ENCODE results near the gene ZNF362.
"Not testable (repeated sequence)": the region's sequence is repeated elsewhere in the genome, so short reads cannot be mapped to it uniquely, and the experiment has no call there.

ZNF362 gene, protein sequence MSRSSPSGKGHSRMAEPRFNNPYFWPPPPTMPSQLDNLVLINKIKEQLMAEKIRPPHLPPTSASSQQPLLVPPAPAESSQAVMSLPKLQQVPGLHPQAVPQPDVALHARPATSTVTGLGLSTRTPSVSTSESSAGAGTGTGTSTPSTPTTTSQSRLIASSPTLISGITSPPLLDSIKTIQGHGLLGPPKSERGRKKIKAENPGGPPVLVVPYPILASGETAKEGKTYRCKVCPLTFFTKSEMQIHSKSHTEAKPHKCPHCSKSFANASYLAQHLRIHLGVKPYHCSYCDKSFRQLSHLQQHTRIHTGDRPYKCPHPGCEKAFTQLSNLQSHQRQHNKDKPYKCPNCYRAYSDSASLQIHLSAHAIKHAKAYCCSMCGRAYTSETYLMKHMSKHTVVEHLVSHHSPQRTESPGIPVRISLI

DNA sequence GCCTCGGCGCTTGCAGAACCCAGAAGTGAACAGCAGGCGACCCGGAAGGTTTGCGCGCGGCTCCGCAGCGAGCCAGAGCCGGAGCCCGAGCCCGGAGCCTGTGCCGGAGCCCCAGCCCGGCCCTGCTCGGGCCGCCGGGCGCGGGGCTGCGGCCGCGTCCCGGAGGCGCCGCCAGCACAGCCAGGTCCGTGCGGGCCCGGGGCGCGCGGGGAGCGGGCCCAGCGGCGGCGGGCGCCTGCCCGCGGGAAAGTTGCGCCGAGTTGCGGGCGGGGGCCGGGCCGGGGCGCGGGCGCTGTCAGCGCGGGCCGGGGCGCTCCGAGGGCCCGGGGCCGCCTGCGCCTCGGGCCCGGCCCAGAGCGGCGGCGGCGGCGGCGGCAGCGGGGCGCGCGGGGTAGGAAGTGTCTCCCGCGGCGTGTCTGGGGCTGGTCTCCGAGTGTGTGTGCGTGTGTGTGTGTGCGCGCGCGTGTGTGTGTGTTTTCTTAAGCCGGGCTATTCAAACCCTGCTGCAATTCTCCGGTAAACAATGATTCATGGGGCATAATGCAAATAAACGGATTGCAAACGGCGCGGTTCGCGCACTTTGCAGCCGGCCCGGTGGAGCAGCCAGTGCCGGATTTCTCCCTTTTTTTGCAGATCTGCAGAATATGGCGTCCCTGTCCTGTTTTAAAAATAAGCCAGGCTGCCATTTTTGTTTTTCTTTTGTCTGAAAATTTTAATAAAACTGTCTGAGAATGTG is at the start of gene ZNF362:
Gene ZNF362, plus strand, starts transcription at position 22 of the 736 bp plus-strand sequence. CDS start 14,083 bp downstream, outside the sequence.
- peak; percentile 47 to 75 for DNase-seq

DNA sequence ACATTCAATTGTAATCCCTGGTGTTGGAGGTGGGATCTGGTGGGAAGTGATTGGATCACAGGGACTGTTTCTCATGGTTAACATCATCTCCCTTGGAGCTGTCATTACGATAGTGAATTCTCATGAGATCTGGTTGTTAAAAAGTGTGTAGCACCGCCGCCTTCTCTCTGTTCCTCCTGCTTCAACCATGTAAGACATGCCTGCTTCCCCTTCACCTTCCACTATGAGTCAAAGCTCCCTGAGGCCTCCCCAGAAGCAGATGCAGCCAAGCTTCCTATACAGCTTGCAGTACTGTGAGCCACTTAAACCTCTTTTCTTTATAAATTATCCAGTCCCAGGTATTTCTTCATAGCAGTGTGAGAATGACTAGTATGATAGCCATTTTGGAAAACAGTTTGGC is 44.3 kb upstream of the ZNF362 start:
- DNase-seq, result no peak

DNA sequence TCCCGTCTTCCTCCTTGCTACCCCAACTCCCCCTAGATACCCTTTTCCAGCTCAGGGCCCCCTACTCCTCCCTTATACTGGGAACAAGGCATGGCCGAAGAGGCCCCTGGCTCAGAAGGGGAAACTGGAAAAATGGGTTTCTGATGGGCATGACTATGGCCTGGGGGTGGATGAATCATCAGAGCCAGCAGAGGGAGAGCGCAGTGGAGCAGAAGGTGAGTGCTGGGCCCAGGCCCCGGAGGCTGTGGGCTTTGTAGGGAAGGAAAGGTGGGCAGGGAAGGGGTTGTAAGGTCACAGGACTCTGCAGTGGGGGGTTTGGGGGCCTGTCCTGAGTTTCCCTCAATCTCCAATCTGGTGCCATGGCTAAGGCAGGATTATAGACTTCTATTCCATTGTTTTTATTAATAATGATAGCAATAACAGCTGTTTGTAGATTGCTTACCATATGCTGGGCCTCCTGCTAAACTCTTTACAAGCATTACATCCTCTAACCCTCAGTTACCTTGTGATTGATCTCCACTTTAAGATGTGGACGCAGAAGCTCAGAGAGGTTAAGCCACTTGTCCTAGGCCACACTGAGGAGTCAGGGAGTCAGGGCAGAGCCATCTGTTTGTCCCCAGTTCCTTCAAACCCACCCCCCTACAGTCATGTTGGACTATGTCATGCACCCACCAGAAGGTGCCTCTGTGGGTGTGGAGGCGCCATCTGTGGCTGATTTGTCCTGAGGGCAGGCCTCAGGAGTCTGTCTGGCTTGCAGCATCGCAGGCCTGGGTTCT is 36.2 kb upstream of the ZNF362 start:
- DNase-seq, result no peak

DNA sequence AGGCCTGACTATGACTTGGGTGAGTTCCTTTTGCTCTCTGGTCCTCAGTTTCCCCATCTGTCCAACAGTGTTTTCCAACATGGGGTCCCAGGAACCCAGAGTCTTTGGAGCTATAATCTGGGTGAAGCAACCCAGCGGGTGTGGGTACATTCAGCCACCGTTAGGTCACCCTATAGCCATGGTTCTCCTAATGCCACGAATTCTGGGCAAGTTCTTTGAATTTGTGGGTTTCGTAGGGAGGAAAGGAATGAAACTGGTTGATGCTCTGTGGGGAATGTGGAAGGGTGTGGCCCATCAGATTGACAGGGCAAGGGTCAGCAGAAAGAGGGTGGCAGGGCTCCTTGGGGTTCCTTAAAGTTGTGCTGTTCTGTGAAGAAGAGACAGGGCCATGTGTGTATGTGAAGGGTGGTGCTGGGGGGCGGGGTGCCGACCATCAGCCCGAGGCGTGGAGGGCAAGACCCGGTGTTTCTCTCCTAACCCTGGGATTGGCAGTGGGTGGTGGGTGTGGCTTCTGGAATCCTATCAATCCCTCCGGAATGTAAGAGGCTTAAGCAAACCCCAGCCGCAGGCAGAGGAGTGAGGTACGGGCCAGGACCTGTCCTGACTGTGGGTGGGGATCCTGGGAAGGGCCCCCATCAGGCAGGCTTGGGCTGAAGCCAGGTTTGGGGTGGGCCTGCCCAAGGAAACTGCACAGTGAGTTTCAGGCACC is 35.5 kb upstream of the ZNF362 start:
- DNase-seq, result no peak

DNA sequence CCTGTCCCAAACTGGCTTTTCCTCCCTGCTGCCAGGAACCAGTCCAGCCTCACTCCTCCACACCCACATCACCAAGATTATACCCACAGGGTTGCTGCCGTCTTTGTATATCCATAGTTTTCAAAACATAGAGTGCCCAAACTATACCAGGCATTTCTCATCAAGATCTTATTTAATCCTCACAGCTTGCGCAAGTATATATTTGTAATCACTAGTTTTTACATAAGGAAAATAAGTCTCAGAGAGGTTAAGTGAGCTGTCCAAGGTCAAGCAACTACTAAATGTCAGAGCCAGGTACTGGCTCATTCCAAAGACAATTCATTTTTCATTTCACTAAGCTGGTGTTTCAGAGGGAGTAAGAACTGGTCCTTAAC is 34.9 kb upstream of the ZNF362 start:
- DNase-seq, result no peak

DNA sequence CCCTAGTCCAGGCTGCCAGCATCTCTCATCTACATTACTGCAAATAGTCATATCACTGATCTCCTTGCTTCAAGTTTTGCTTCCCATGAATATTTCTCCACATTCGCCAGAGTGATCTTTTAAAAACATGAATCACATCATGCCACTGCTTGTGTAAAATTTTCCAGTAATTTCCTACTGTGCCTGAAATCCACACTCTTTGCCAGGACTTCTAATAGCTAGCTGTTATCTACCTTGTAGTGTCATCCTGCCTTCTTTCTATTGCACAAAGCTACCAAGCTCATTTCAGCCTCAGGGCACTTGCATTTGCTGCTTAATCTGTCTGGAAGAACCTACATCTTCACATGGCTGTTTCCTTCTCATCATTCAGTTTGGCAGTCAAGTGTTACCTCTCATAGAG is 33.9 kb upstream of the ZNF362 start:
- DNase-seq, result no peak

DNA sequence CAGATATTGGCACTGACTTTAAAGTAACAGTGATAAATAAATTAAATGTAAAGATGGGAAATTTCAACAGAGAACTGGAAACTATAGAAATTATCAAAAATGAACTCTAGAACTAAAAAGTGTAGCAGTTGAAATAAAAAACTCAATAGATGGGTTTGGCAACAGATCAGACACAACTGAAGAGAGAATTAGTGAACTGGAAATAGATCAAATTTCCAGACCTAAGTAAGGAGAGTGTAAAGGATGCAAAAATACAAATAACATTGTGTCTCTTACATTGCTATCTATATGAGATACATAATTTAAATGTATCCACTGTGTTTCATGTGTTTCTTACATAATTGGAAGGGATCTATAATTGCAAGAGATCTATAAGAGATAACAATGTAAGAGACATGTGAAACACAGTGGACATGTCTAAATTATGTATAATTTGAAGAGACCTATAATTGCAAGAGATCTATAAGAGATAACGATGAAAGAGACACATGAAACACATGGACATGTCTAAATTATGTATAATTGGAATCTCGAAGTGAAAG is 32.1 kb upstream of the ZNF362 start:
- DNase-seq, result no peak

DNA sequence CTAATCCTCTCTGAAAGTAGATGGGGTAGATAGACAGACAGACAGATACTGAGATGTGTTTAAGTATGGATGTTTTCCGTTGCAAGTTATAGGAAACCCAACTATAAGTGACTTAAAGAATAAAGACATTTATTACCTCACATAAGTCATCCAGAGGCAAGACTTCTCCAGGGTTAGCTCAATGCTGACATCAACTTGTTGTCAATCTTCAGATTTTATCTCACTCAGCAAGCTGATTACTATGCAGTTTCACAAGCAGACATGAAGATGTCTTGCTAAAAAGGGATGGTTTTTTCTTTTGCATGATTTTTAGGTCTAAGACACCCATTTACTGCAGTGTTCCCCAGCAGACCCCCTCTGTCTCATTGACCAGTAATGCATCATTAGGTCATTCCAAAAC is 30.7 kb upstream of the ZNF362 start:
- no peak for DNase-seq

DNA sequence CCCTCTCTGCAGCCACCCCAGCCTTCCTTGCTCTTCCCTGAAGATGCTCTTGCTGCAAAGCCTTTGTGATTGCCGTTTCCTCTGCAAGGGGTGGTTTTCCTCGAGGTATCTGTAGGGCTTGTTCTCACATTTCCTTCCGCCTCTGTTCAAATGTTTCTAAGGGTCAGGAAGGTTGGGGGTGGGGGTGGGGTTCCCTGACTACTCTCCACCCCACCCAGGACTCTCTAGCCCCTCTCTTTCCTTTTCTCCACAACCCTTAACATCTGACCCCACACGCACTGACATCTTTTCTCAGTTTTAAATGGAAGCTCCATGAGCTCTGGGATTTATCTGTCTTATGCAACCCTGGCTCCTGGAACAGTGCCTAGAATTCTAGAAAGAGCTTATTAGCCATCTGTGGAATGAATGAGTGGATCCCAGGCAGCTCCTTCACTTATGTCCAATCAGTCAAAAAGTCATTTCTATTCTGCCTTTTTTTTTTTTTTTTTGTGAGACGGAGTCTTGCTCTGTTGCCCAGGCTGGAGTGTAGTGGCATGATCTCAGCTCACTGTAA is 27.3 kb upstream of the ZNF362 start:
- no peak for DNase-seq

DNA sequence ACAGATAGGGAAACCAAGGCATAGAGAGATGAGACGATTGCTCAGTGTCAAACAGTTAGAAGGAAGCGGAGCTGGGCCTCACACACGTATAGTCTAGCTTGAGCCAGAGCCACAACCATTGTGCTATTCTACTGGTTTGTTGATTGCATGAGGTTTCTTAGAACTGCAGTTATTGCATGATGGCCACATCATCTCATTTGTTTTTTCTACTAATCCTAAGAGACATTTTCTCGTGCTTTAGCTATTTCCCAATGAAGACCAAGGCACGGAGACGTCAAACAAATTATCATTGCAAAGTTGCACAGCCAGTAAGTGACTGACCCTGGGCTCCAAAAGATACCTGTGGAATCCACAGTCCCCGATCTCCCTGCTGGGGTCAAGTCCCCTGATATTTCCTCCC is 25.1 kb upstream of the ZNF362 start:
- no peak for DNase-seq

DNA sequence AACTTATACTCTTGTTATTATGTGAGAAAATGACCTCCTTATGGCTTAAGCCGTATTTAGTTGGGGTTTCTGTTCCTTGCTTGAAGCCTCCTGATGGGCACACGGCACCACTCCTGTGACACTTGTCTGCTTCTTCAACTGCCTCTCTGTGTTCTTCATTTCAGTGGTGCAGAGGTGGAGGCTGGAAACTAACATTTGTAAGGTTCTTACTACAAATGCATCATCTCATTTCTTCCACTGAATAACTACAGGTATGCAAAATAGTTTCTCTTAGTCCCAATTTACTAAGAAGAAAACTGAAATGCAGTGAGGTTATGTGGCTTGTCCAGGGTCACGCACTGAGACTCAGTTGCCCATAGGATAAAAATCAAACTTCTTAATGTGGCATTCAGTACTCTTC is 23.6 kb upstream of the ZNF362 start:
- no peak for DNase-seq

DNA sequence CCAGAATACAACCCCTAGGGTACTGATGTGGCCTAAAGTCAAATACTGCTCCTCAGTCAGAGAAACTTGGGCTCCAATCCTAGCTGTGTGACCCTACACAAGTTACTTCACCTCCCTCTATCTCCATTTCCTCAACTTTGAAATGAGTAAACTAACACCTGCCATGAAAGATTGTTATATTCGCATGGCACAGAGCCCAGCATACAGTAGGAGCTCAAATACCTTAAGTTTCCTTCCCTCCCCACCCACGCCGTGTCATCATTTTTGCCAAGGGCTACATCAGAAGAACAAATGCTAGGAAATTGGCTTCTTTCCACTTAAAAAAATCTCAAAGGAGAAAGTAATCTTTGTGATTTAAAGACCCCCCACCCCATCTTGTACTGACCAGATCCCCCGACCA is 22.2 kb upstream of the ZNF362 start:
- DNase-seq, result no peak

DNA sequence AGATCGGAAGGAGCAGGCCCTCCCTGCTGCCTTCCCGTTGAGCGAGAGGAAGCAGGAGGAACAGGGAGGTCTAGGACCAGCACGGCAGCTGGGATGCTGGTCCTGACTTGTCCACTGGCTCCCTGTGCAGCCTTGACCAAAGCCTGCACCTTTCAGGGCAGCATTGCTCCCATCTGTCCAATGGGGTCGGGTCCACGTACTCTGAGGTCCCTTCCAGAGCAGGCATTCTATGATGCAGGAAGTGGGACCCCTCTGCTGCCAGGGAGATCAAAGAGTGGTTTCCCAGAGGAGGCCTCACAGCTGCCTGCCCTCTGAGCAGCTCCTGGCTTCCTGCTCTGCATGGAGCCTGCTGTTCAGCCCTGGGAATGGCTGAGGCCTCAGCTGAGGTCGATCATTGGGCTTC is 21.7 kb upstream of the ZNF362 start:
- no peak for DNase-seq

DNA sequence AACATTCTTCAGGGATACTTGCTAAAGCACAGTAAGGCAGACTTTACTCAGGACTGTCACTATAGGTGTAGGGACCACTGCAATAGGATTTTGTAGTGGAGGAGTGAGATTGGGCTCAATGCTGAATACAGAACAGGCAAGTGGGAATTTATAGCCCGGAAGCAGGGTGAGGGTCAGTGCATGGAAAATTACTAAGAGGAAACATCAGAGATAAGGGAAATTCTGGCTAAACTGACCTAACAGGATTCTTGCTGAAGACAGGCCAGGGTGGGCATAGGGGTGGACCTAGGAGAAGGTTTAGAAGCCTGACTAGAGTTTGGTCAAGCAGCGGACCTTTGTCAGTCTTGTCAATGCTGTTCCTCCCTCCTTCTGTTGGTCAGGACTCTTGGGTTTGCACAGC is 20.8 kb upstream of the ZNF362 start:
- DNase-seq, result no peak

DNA sequence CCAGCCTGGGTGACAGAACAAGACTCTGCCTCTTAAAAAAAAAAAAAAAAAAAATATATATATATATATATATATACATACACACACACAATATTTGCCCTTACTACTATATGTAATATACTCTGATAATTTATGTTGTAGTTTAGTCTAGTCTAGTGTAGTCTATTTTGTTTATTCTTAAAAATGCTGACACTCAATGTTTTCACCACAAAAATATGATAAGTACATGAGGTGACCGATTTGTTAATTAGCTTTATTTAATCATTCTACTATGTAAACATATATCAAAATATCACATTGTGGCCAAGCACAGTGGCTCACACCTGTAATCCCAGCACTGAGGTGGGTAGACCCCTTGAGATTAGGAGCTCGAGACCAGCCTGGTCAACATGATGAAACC is 19.8 kb upstream of the ZNF362 start:
- DNase-seq, result no peak

DNA sequence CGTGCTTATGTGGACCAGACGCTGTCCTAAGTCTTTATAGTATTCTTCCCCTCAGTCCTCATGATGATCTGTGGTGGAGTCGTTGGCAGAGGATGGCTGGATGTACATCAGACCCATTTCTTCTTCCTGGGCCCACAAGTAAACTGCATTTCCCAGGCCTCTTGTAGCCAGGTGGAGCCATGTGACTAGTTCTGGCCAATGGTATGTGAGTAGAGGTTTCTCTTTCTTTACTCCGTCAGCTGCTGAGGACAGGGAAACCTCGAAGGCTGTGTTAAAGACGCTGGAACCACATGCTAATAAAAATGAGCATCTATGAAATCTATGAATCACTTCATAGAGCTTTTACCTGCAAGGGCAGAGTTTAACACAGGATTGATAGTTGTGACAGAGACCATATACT is 18.7 kb upstream of the ZNF362 start:
- DNase-seq, result no peak

DNA sequence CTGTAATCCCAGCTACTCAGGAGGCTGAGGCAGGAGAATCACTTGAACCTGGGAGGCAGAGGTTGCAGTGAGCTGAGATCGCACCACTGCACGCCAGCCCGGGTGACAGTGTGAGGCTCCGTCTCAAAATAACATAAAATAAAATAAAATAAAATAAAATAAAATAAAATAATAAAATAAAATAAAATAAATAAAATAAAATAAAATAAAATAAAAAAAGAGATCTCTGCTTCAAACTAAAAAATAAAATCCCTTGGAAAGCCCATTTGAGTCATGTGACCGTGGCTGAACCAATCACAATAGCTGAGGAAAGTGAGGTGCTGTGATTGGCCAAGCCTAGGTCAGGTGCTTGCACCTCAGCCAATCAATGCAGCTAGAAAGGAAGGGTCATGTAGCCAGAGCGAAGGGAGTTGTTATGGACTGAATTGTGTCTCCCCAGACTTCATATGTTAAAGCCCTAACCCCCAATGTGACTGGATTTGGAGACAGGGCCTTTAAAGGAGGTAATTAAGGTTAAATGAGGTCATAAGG is 18.0 kb upstream of the ZNF362 start:
- DNase-seq, result not testable (repeated sequence)

DNA sequence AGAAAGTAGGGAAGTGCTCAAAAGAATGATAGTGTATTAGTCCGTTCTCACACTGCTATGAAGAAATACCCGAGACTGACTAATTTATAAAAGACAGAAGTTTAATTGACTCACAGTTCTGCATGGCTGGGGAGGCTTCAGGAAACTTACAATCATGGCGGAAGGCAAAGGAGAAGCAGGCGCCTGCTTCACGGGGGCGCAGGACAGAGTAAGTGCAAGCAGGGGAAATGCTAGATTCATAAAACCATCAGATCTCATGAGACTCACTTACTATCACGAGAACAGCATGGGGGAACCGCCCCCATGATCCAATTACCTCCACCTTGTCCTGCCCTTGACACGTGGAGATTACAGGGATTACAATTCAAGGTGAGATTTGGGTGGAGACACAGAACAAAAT is 16.9 kb upstream of the ZNF362 start:
- not testable (repeated sequence) for DNase-seq

DNA sequence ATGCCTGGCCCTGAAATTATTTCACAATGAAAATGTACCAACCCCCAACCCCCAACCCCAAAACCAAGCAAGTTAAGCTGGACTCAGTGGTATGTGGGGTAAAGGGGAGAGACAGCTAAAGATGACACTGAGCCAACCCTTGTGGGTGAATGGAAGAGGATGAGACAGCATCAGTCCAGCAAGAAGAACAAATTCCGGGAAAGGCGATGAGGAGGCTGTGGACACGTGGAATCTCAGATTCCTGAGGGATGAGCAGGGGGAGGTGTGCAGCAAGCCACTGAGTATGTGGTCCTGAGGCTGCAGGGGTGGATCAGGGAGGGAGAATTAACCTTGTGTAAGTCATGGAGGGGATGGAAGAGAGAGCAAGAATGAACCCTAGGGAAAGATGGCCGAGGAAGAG is 14.4 kb upstream of the ZNF362 start:
- no peak for DNase-seq

DNA sequence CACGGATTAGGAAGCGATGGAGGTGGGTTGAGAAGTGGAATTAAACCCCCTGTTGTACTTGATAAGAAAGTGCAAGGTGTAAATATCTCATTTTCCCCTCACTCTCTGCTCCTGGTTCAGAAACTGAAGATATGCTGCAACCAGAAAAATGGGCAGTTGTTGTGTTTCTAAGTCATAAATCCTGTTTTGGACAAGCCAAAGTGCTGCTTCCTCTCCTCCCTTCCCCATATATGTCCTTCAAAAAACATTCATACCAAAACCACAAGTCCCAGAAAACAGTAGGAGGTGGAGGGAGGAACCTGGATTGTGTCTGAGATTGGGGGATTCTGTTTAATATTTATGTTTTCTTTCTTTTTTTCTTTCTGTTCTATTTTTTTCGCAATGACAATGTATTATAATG is 13.6 kb upstream of the ZNF362 start:
- DNase-seq, result no peak

DNA sequence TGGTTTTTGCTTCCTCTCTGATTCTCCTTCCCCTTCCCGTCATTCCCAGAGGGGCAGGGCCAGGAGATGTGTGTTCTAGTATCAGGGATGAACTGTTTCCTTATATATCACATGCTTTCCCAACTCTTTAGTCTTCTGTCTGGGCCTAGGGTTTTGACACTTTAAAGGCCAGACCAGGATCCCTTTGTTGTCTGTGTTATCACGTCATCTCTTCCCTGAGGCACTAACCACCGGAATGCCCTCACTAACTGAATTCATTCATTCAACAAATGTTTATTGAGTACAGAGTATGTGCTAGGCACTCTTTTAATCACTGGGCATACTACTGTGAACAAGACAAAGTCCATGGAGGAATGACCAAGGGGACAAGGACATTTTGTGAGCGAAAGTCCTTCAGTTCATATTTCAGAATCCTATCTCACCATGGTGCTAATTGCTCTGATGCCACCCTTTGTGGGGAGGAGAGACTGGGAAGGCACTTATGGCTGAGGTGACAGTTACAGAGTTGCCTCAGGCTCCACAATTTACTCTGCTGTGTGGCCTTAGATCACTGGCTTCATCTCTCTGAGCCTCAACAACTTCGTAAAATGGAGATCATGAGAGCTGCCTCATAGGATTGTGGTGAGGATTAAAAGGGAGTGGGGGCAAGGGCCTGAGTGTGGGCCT is 12.0 kb upstream of the ZNF362 start:
- DNase-seq, result no peak

DNA sequence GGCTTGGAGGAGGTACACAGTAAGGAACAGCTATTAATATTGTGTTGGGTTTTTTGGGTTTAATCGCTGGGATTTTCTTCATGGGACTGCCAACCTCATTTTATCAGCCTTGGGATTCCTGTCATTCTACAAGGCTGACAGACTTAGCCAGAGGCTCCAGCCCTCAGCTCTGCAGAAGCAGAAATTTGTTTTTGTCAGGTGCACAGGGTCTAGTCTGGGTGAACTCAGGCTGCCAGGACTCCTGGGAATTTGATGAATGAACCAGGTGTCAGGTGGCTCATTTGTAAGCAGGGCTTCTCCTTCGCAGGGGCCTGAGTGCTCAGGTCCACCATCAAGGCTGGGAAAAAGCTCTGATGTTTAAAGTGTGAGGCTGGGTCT is 11.5 kb upstream of the ZNF362 start:
- DNase-seq, result no peak

Data from NCI-H2081 (cell line).